GM10266 (cell line): Measurements from ENCODE around the gene TEX29.

Experiments
- DNase-seq: peaks from one replicate; pipeline ENCODE4 v3.0.0; 2012; ENCODE audit errors: extremely low spot score
- CTCF ChIP-seq: IDR thresholded peaks from 2 replicates; pipeline ENCODE4 v1.5.1; 2012; ENCODE audit warnings: mild to moderate bottlenecking, low read depth; ENCODE audit not compliant: control insufficient read depth, insufficient read depth; ENCODE audit errors: missing control alignments

Gene TEX29

GRCh38 chr13:111289251-111289650, 31.2 kb upstream of the TEX29 start:
- DNase-seq = no peak
- no peak for TF ChIP-seq CTCF

GRCh38 chr13:111291908-111292307, 28.5 kb upstream of the TEX29 start:
- TF ChIP-seq CTCF = no peak
- no peak for DNase-seq

GRCh38 chr13:111292710-111293485, 27.5 kb upstream of the TEX29 start:
- no peak for DNase-seq
- no peak for TF ChIP-seq CTCF

GRCh38 chr13:111295886-111296285, 24.6 kb upstream of the TEX29 start:
- DNase-seq = no peak
- TF ChIP-seq CTCF = no peak

GRCh38 chr13:111296417-111296816, 24.0 kb upstream of the TEX29 start:
- no peak for DNase-seq
- TF ChIP-seq CTCF = no peak

- no peak for TF ChIP-seq CTCF
- DNase-seq = no peak
These were observed 22.0 kb upstream of the TEX29 start for GRCh38 chr13:111298214-111298975.
